Measurements from ENCODE around the gene HMGCR.

GRCh38 chr5:75387806-75388205 lies 50.8 kb downstream of the HMGCR start:
- TF ChIP-seq POLR2A (IDR thresholded peaks at IDR 0.05; ENCODE audit: low read depth, low read length) = no peak
- no peak for TF ChIP-seq POLR2AphosphoS5 (IDR thresholded peaks at IDR 0.05; ENCODE audit: insufficient read depth, low read depth, low read length)
- TF ChIP-seq CTCF (IDR thresholded peaks at IDR 0.05; ENCODE audit: extremely low read depth in 1 of 2, insufficient read depth in 1 of 2, low read depth in 1 of 2, low read length in 2 of 2) = no peak
- TF ChIP-seq MYC (IDR thresholded peaks at IDR 0.05; ENCODE audit: low read depth, low read length) = no peak
- TF ChIP-seq EZH2 (IDR thresholded peaks at IDR 0.05; ENCODE audit: borderline replicate concordance, low read depth, low read length, severe bottlenecking) = no peak
- no peak for TF ChIP-seq GATA2 (IDR thresholded peaks at IDR 0.05; ENCODE audit: insufficient read depth, insufficient read length, low read depth, low read length)
- no peak for TF ChIP-seq FOS (IDR thresholded peaks at IDR 0.05; ENCODE audit: borderline replicate concordance, insufficient read depth, low read length)

Measured in endothelial cell of umbilical vein (primary cell).